Measurements from ENCODE around the gene ARAP2. TPM values are rescaled to one million over a fixed set of nuclear protein-coding genes. Genes with fewer than 3 reads are reported as not detected.
A peak's percentile ranks its signal among the peaks of the same experiment; 100 is the strongest.
"Not testable (repeated sequence)": the region's sequence is repeated elsewhere in the genome, so short reads cannot be mapped to it uniquely, and the experiment has no call there.

The ARAP2 gene
- total RNA-seq, 1 donor from 2014 or later, result 57.2 TPM

DNA sequence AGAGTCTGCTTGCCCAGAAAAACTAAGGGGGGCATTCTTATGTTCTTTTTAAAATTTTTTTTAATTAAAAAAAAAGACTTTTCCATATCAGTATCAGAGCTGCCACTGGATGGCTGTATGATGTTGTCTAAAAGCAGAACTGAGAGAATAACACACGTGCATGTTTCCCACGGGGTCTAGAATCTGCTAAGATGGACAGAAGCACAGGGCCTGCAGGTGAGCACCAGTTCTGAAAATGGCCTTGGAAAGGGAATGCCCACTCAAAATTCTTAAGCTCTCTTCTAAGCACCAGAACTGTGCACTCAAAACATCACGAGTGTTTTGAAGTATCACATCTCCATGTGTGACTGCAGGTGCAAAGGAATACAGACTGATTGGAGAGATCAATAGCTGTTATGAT, 61.1 kb downstream of the ARAP2 start:
- intact Hi-C loops (cut with DNase I), result no loop called here
- Histone ChIP-seq H3K27me3 (no peaks in the 10 kb centered on the region), H3K36me3 (peaks cover 24% of the 10 kb centered on the region), H3K27ac (no peak overlapping the region), H3K4me1 (no peaks in the 10 kb centered on the region), H3K9me3 (no peaks in the 10 kb centered on the region), H3K4me3 (no peak overlapping the region)
- DNase-seq (no peak), ATAC-seq (peak; percentile 51)
- TF ChIP-seq, protein P1, sequence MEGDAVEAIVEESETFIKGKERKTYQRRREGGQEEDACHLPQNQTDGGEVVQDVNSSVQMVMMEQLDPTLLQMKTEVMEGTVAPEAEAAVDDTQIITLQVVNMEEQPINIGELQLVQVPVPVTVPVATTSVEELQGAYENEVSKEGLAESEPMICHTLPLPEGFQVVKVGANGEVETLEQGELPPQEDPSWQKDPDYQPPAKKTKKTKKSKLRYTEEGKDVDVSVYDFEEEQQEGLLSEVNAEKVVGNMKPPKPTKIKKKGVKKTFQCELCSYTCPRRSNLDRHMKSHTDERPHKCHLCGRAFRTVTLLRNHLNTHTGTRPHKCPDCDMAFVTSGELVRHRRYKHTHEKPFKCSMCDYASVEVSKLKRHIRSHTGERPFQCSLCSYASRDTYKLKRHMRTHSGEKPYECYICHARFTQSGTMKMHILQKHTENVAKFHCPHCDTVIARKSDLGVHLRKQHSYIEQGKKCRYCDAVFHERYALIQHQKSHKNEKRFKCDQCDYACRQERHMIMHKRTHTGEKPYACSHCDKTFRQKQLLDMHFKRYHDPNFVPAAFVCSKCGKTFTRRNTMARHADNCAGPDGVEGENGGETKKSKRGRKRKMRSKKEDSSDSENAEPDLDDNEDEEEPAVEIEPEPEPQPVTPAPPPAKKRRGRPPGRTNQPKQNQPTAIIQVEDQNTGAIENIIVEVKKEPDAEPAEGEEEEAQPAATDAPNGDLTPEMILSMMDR (IDR thresholded peaks at IDR 0.05), result no peak

DNA sequence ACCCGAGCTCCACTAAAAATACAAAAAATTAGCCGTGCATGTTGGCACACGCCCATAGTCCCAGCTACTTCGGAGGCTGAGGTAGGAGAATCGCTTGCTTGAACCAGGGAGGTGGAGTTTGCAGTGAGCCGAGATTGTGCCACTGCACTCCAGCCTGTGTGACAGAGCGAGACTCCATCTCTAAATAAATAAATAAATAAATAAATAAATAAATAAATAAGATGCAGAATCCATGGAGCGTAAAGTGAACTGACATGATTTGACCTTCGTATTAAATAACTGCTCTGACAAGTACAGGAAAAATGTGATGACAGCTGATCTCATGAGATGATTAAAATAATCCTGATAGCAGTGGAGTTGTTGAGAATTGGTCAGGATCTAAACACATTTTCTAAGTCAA, 62.0 kb downstream of the ARAP2 start:
- ATAC-seq; H3K27me3 ChIP-seq; DNase-seq; intact Hi-C loops (cut with DNase I); H3K9me3 ChIP-seq; H3K4me1 ChIP-seq; H3K27ac ChIP-seq; H3K4me3 ChIP-seq: not testable (repeated sequence)
- peaks cover 29% of the 10 kb centered on the region for H3K36me3 ChIP-seq

DNA sequence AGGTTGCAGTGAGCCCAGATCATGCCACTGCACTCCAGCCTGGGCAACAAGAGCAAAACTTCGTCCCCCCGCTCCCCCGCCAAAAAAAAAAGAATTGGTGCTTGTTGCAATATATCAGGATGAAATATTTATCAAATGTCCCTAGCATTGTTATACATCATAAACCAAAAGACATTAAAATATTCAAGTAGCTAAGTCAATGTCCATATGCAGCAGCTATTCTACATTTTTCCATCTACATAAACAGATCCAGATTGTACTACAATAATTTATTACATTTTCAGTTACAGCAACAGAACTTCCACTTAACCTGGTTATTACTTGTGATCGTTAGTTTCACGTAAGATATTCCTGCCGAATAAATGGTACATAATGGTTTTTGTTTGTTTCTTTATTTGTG, 64.1 kb downstream of the ARAP2 start:
- no peaks in the 10 kb centered on the region for H3K4me1 ChIP-seq
- H3K4me3 ChIP-seq, result no peak overlapping the region
- no peaks in the 10 kb centered on the region for H3K27me3 ChIP-seq
- H3K36me3 ChIP-seq, result peaks cover 13% of the 10 kb centered on the region
- H3K9me3 ChIP-seq, result no peaks in the 10 kb centered on the region
- H3K27ac ChIP-seq, result no peak overlapping the region
- intact Hi-C loops (cut with DNase I), result no loop called here
- TF ChIP-seq, protein P1 (IDR thresholded peaks at IDR 0.05), result no peak
- DNase-seq, result no peak
- no peak for ATAC-seq

DNA sequence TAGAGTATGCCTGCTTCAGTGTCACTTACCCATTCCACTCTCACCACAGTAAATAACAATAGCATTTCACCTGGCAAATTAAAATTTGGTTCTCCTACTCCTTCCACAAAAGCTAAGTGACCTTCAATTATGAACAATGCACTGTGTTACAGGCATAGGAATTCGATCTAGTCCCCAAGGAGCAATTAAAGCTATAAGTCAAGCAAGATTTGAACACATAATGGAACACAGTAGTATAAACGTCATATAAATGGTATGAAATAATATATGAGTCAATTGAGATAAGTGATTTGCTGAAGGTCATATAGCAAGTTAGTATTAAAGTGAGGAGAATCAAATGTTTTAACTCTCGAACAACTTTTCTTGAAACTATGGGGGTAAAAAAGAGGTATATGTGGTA, 65.8 kb downstream of the ARAP2 start:
- TF ChIP-seq, protein P1 (IDR thresholded peaks at IDR 0.05), result no peak
- H3K4me3 ChIP-seq, result no peak overlapping the region
- no peaks in the 10 kb centered on the region for H3K27me3 ChIP-seq
- no peak for ATAC-seq
- no peak overlapping the region for H3K27ac ChIP-seq
- no peaks in the 10 kb centered on the region for H3K9me3 ChIP-seq
- H3K4me1 ChIP-seq, result no peaks in the 10 kb centered on the region
- H3K36me3 ChIP-seq, result peaks cover 5% of the 10 kb centered on the region
- intact Hi-C loops (cut with DNase I), result no loop called here
- no peak for DNase-seq

DNA sequence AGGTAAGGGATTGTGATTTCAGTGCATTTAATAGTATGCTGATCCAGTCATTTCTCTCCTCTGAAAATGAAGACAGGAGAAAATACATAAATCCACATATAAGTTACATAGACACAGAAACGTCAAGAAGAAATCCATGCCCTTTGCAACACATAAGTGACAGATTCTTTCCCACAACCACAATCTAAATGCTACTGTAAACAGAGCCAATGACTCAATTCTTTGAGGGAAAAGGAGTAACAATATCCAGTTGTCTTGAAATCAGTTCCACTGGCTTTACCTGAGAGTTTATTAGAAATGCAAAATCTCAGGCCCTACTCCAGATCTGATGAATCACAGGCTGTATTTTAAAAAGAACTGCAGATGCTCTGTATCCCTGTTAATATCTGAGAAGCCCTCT, 66.4 kb downstream of the ARAP2 start:
- intact Hi-C loops (cut with DNase I), result no loop called here

DNA sequence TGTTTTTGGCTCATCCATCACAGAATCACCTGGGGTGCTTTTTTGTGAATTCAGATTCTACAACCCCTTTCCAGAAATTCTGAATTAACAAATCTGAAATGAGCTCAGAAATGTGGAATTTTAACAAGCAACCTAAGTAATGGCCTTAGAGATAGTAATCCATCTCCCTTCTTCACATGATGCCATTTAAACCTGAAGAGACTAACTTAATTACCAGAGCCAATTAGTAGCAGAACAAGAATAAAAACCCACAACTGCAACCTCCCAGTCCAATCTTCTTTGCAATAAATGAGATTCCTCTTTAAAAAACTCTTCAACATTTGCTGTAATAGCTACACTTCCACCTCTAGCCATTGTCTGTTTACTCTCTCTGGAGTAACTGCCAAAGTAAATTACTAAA, 69.7 kb downstream of the ARAP2 start:
- H3K4me3 ChIP-seq, result no peak overlapping the region
- no peaks in the 10 kb centered on the region for H3K27me3 ChIP-seq
- DNase-seq, result no peak
- no peak for ATAC-seq
- H3K27ac ChIP-seq, result no peak overlapping the region
- H3K36me3 ChIP-seq, result peaks cover 5% of the 10 kb centered on the region
- no peaks in the 10 kb centered on the region for H3K9me3 ChIP-seq
- TF ChIP-seq, protein P1 (IDR thresholded peaks at IDR 0.05), result no peak
- intact Hi-C loops (cut with DNase I), result no loop called here
- H3K4me1 ChIP-seq, result no peaks in the 10 kb centered on the region

More for the DNA sequence above, 66.4 kb downstream of the ARAP2 start:
- Histone ChIP-seq H3K4me3 (no peak overlapping the region), H3K4me1 (no peaks in the 10 kb centered on the region), H3K9me3 (no peaks in the 10 kb centered on the region), H3K27me3 (no peaks in the 10 kb centered on the region), H3K36me3 (peaks cover 5% of the 10 kb centered on the region), H3K27ac (no peak overlapping the region)
- no peak for ATAC-seq
- DNase-seq, result no peak
- TF ChIP-seq, protein P1 (IDR thresholded peaks at IDR 0.05), result no peak
